ENCODE data around the gene PNPLA7.

GRCh38 chr9:137467161-137467581 is 83.0 kb downstream of the PNPLA7 start:
- TF ChIP-seq CTCF (IDR thresholded peaks at IDR 0.05), result no peak
- TF ChIP-seq POLR2A (IDR thresholded peaks at IDR 0.05), result no peak
